HEK293 (cell line): ENCODE data around the gene CARD6.

ENCODE experiments used
- KLF10 ChIP-seq: fragments of 450-650 bp; IDR thresholded peaks from 2 replicates; pipeline ENCODE4 v1.5.1; 2018; ENCODE audit warnings: missing biosample characterization, mild to moderate bottlenecking, missing genetic modification characterization
- KLF16 ChIP-seq: fragments of 450-650 bp; formaldehyde crosslinking; IDR thresholded peaks from 2 replicates; pipeline ENCODE4 v1.5.1; 2017; ENCODE audit warnings: missing biosample characterization, missing genetic modification characterization
- KLF7 ChIP-seq: fragments of 450-650 bp; formaldehyde crosslinking; IDR thresholded peaks from 2 replicates; pipeline ENCODE4 v1.5.1; 2016; ENCODE audit warnings: missing biosample characterization, missing genetic modification characterization, borderline replicate concordance
- MZF1 ChIP-seq: fragments of 450-650 bp; formaldehyde crosslinking; IDR thresholded peaks from 2 replicates; pipeline ENCODE4 v1.5.1; 2017; ENCODE audit warnings: missing biosample characterization, missing genetic modification characterization, borderline replicate concordance
- RBAK ChIP-seq: fragments of 450-650 bp; formaldehyde crosslinking; IDR thresholded peaks from 2 replicates; pipeline ENCODE4 v1.5.1; 2016; ENCODE audit warnings: missing biosample characterization, missing genetic modification characterization
- SP2 ChIP-seq: fragments of 450-650 bp; formaldehyde crosslinking; IDR thresholded peaks from 2 replicates; pipeline ENCODE4 v1.5.1; 2016; ENCODE audit warnings: missing biosample characterization, missing genetic modification characterization
- ZEB2 ChIP-seq: fragments of 450-650 bp; formaldehyde crosslinking; IDR thresholded peaks from 2 replicates; pipeline ENCODE4 v1.5.1; 2016; ENCODE audit warnings: missing biosample characterization, missing genetic modification characterization
- ZNF10 ChIP-seq: fragments of 450-650 bp; formaldehyde crosslinking; IDR thresholded peaks from 2 replicates; pipeline ENCODE4 v1.5.1; 2017; ENCODE audit warnings: missing biosample characterization, missing genetic modification characterization
- ZNF121 ChIP-seq: fragments of 450-650 bp; formaldehyde crosslinking; IDR thresholded peaks from 2 replicates; pipeline ENCODE4 v1.5.1; 2016; ENCODE audit warnings: missing biosample characterization, missing genetic modification characterization
- ZNF132 ChIP-seq: fragments of 450-650 bp; formaldehyde crosslinking; IDR thresholded peaks from 2 replicates; pipeline ENCODE4 v1.5.1; 2017; ENCODE audit warnings: missing biosample characterization, missing genetic modification characterization, borderline replicate concordance
- ZNF174 ChIP-seq: fragments of 450-650 bp; formaldehyde crosslinking; IDR thresholded peaks from 2 replicates; pipeline ENCODE4 v1.5.0; 2017; ENCODE audit warnings: missing biosample characterization, mild to moderate bottlenecking, missing genetic modification characterization
- ZNF202 ChIP-seq: fragments of 450-650 bp; formaldehyde crosslinking; IDR thresholded peaks from 2 replicates; pipeline ENCODE4 v1.5.1; 2016; ENCODE audit warnings: missing biosample characterization, missing genetic modification characterization, borderline replicate concordance
- ZNF221 ChIP-seq: fragments of 450-650 bp; formaldehyde crosslinking; IDR thresholded peaks from 2 replicates; pipeline ENCODE4 v1.5.1; 2017; ENCODE audit warnings: missing biosample characterization, missing genetic modification characterization, borderline replicate concordance
- ZNF223 ChIP-seq: fragments of 450-650 bp; formaldehyde crosslinking; IDR thresholded peaks from 2 replicates; pipeline ENCODE4 v1.5.1; 2016; ENCODE audit warnings: missing biosample characterization, missing genetic modification characterization
- ZNF266 ChIP-seq: fragments of 450-650 bp; formaldehyde crosslinking; IDR thresholded peaks from 2 replicates; pipeline ENCODE4 v1.5.1; 2016; ENCODE audit warnings: missing biosample characterization, missing genetic modification characterization, low read depth
- ZNF404 ChIP-seq: fragments of 450-650 bp; formaldehyde crosslinking; IDR thresholded peaks from 2 replicates; pipeline ENCODE4 v1.5.1; 2017; ENCODE audit warnings: missing biosample characterization, missing genetic modification characterization
- ZNF624 ChIP-seq: fragments of 450-650 bp; formaldehyde crosslinking; IDR thresholded peaks from 2 replicates; pipeline ENCODE4 v1.5.1; 2017; ENCODE audit warnings: missing biosample characterization, missing genetic modification characterization
- ZNF654 ChIP-seq: fragments of 450-650 bp; formaldehyde crosslinking; IDR thresholded peaks from 2 replicates; pipeline ENCODE4 v1.5.1; 2016; ENCODE audit warnings: low read depth, missing biosample characterization, missing genetic modification characterization
- ZNF670 ChIP-seq: fragments of 450-650 bp; formaldehyde crosslinking; IDR thresholded peaks from 2 replicates; pipeline ENCODE4 v1.5.1; 2016; ENCODE audit warnings: missing biosample characterization, missing genetic modification characterization, low read depth
- ZNF76 ChIP-seq: fragments of 450-650 bp; formaldehyde crosslinking; IDR thresholded peaks from 2 replicates; pipeline ENCODE4; 2016; ENCODE audit warnings: low read depth, missing biosample characterization, missing genetic modification characterization, borderline replicate concordance
- ZNF830 ChIP-seq: fragments of 450-650 bp; IDR thresholded peaks from 2 replicates; pipeline ENCODE4 v1.5.0; 2018; ENCODE audit warnings: missing biosample characterization, missing genetic modification characterization, low read depth, mild to moderate bottlenecking, moderate library complexity
- TF ChIP-seq, protein P1 (sequence below): fragments of 450-650 bp; formaldehyde crosslinking; IDR thresholded peaks from 2 replicates; pipeline ENCODE4 v1.5.1; 2017; ENCODE audit warnings: missing biosample characterization, missing genetic modification characterization
- TF ChIP-seq, protein P2 (sequence below): fragments of 450-650 bp; formaldehyde crosslinking; IDR thresholded peaks from 2 replicates; pipeline ENCODE4 v1.5.1; 2016; ENCODE audit warnings: missing biosample characterization, missing genetic modification characterization, borderline replicate concordance
- TF ChIP-seq, protein P3 (sequence below): fragments of 450-650 bp; formaldehyde crosslinking; IDR thresholded peaks from 2 replicates; pipeline ENCODE4 v1.5.1; 2016; ENCODE audit warnings: missing biosample characterization, missing genetic modification characterization
- TF ChIP-seq, protein P4 (sequence below): fragments of 450-650 bp; formaldehyde crosslinking; IDR thresholded peaks from 2 replicates; pipeline ENCODE4 v1.5.1; 2016; ENCODE audit warnings: missing biosample characterization, missing genetic modification characterization
- TF ChIP-seq, protein P5 (sequence below): fragments of 450-650 bp; formaldehyde crosslinking; IDR thresholded peaks from 2 replicates; pipeline ENCODE4 v1.5.1; 2016; ENCODE audit warnings: missing biosample characterization, missing genetic modification characterization
- TF ChIP-seq, protein P6 (sequence below): fragments of 450-650 bp; formaldehyde crosslinking; IDR thresholded peaks from 2 replicates; pipeline ENCODE4 v1.5.1; 2017; ENCODE audit warnings: missing biosample characterization, missing genetic modification characterization

CARD6 gene

DNA sequence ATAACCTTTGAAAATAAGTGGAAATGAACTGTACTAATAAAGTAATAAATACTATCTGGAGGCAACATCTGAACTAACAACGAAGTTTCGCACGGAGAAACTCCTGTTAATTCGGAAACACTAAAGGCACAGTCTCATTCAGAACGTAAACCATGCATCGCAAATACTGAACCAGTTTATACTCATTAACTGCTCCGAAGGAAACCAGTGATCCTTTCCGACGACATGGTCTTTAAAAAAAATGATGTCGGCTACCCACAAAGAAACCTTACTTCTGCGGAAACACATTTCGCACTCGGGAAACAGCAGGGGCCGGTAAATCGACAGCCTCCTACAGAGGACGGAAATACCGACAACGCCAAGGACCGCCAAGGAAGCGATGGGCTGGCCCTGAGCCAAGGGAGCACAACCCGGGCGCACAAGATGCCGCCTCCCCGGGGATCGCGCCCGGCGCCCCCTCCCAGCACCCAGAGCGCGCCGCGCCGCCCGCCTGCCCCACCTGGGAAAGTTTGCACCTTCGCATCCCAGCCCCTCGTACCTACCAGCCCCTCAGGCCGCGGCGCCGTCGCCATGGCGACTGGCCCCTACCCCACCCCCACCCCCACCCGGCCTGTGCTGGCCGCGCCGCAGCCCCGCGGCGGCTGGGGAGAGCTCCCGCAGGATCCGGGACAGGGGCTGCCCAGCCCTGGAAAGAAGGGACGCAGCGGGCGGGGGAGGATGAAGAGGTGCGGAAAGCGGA is 43.7 kb upstream of the CARD6 start (continued):
- TF ChIP-seq, protein P1, sequence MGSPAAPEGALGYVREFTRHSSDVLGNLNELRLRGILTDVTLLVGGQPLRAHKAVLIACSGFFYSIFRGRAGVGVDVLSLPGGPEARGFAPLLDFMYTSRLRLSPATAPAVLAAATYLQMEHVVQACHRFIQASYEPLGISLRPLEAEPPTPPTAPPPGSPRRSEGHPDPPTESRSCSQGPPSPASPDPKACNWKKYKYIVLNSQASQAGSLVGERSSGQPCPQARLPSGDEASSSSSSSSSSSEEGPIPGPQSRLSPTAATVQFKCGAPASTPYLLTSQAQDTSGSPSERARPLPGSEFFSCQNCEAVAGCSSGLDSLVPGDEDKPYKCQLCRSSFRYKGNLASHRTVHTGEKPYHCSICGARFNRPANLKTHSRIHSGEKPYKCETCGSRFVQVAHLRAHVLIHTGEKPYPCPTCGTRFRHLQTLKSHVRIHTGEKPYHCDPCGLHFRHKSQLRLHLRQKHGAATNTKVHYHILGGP (tag by site-specific recombination), result no peak
- TF ChIP-seq ZEB2 (tag by site-specific recombination) (0 out of 2 replicates have a peak, but pooled peaks have one; percentile 75), ZNF202 (tag by site-specific recombination) (no peak), ZNF76 (tag by site-specific recombination) (peak; percentile 78; the same call in 1 of the 2 replicates), ZNF174 (tag by site-specific recombination) (no peak), ZNF132 (no peak), KLF10 (tag by site-specific recombination) (no peak; the same call in 1 of the 2 replicates), MZF1 (tag by site-specific recombination) (peak; percentile 55; the same call in 1 of the 2 replicates), ZNF266 (tag by site-specific recombination) (no peak), ZNF624 (tag by site-specific recombination) (no peak), RBAK (no peak), ZNF404 (tag by site-specific recombination) (no peak), ZNF10 (tag by site-specific recombination) (no peak), ZNF121 (tag by site-specific recombination) (peak; percentile 59), ZNF221 (no peak), ZNF223 (tag by site-specific recombination) (no peak), ZNF830 (no peak), ZNF654 (tag by site-specific recombination) (no peak), SP2 (peak; percentile 59), KLF16 (no peak), ZNF670 (tag by site-specific recombination) (no peak), KLF7 (tag by site-specific recombination) (no peak)
- TF ChIP-seq, protein P2, sequence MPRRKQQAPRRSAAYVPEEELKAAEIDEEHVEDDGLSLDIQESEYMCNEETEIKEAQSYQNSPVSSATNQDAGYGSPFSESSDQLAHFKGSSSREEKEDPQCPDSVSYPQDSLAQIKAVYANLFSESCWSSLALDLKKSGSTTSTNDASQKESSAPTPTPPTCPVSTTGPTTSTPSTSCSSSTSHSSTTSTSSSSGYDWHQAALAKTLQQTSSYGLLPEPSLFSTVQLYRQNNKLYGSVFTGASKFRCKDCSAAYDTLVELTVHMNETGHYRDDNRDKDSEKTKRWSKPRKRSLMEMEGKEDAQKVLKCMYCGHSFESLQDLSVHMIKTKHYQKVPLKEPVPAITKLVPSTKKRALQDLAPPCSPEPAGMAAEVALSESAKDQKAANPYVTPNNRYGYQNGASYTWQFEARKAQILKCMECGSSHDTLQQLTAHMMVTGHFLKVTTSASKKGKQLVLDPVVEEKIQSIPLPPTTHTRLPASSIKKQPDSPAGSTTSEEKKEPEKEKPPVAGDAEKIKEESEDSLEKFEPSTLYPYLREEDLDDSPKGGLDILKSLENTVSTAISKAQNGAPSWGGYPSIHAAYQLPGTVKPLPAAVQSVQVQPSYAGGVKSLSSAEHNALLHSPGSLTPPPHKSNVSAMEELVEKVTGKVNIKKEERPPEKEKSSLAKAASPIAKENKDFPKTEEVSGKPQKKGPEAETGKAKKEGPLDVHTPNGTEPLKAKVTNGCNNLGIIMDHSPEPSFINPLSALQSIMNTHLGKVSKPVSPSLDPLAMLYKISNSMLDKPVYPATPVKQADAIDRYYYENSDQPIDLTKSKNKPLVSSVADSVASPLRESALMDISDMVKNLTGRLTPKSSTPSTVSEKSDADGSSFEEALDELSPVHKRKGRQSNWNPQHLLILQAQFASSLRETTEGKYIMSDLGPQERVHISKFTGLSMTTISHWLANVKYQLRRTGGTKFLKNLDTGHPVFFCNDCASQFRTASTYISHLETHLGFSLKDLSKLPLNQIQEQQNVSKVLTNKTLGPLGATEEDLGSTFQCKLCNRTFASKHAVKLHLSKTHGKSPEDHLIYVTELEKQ (tag by site-specific recombination), result no peak
- TF ChIP-seq, protein P3, sequence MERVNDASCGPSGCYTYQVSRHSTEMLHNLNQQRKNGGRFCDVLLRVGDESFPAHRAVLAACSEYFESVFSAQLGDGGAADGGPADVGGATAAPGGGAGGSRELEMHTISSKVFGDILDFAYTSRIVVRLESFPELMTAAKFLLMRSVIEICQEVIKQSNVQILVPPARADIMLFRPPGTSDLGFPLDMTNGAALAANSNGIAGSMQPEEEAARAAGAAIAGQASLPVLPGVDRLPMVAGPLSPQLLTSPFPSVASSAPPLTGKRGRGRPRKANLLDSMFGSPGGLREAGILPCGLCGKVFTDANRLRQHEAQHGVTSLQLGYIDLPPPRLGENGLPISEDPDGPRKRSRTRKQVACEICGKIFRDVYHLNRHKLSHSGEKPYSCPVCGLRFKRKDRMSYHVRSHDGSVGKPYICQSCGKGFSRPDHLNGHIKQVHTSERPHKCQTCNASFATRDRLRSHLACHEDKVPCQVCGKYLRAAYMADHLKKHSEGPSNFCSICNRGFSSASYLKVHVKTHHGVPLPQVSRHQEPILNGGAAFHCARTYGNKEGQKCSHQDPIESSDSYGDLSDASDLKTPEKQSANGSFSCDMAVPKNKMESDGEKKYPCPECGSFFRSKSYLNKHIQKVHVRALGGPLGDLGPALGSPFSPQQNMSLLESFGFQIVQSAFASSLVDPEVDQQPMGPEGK (tag by site-specific recombination), result peak; percentile 93
- TF ChIP-seq, protein P4, sequence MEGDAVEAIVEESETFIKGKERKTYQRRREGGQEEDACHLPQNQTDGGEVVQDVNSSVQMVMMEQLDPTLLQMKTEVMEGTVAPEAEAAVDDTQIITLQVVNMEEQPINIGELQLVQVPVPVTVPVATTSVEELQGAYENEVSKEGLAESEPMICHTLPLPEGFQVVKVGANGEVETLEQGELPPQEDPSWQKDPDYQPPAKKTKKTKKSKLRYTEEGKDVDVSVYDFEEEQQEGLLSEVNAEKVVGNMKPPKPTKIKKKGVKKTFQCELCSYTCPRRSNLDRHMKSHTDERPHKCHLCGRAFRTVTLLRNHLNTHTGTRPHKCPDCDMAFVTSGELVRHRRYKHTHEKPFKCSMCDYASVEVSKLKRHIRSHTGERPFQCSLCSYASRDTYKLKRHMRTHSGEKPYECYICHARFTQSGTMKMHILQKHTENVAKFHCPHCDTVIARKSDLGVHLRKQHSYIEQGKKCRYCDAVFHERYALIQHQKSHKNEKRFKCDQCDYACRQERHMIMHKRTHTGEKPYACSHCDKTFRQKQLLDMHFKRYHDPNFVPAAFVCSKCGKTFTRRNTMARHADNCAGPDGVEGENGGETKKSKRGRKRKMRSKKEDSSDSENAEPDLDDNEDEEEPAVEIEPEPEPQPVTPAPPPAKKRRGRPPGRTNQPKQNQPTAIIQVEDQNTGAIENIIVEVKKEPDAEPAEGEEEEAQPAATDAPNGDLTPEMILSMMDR (tag by site-specific recombination), result no peak
- TF ChIP-seq, protein P5, sequence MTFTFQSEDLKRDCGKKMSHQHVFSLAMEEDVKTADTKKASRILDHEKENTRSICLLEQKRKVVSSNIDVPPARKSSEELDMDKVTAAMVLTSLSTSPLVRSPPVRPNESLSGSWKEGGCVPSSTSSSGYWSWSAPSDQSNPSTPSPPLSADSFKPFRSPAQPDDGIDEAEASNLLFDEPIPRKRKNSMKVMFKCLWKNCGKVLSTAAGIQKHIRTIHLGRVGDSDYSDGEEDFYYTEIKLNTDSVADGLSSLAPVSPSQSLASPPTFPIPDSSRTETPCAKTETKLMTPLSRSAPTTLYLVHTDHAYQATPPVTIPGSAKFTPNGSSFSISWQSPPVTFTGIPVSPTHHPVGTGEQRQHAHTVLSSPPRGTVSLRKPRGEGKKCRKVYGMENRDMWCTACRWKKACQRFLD (tag by site-specific recombination), result no peak
- TF ChIP-seq, protein P6, sequence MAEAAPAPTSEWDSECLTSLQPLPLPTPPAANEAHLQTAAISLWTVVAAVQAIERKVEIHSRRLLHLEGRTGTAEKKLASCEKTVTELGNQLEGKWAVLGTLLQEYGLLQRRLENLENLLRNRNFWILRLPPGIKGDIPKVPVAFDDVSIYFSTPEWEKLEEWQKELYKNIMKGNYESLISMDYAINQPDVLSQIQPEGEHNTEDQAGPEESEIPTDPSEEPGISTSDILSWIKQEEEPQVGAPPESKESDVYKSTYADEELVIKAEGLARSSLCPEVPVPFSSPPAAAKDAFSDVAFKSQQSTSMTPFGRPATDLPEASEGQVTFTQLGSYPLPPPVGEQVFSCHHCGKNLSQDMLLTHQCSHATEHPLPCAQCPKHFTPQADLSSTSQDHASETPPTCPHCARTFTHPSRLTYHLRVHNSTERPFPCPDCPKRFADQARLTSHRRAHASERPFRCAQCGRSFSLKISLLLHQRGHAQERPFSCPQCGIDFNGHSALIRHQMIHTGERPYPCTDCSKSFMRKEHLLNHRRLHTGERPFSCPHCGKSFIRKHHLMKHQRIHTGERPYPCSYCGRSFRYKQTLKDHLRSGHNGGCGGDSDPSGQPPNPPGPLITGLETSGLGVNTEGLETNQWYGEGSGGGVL (tag by site-specific recombination), result peak; percentile 64
